GM18909 (cell line): ENCODE results near the gene CALHM4.
"Not testable (repeated sequence)": the region's sequence is repeated elsewhere in the genome, so short reads cannot be mapped to it uniquely, and the experiment has no call there.

Source experiments
- ATAC-seq: cut with Tn5 transposase; IDR thresholded peaks from one replicate; pipeline ENCODE4 v1.9.1; 2021; ENCODE audit warnings: mild to moderate bottlenecking; ENCODE audit not compliant: unreplicated experiment, poor library complexity

CALHM4 gene

DNA sequence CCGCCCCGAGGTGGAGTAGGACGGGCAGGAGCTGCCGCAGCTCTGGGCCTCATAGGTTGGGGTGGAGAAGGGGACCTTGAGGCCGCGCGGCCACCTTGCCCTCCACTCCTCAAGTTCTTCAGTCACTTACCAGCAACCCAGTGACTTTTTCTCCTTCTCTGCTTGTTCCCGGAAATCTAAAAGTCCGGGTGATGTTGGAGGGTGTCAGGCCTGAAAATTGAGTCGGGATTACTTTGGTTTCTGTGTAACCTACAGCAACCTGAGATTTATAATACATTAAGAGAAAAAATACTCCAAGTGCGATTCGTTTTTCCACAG is 18.1 kb downstream of the CALHM4 start:
- no peak for ATAC-seq

GRCh38 chr6:116572162-116572561 is 18.6 kb downstream of the CALHM4 start:
- no peak for ATAC-seq

- no peak for ATAC-seq
Observed at GRCh38 chr6:116575227-116575626, 21.7 kb downstream of the CALHM4 start.

DNA sequence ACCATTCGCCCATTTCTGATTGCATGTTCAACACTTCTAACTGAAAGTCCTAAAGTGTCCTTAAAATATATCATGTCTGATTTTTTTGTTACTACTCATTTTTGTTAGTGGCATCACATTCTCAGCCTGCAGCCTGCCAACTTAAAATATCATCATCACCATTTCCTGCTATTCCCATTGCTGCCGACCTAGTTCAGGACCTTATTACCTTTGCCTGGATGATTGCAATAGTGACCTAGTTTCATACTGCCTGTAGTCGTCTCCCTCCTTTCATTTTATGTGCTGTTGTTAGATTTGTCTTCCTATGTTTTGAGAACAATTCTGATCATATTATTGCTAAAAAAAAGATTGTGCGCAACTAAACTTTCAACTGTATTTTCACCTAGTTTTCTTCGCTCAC is 23.9 kb downstream of the CALHM4 start:
- ATAC-seq: no peak

- no peak for ATAC-seq
Observed at GRCh38 chr6:116578335-116578734, 24.8 kb downstream of the CALHM4 start.

DNA sequence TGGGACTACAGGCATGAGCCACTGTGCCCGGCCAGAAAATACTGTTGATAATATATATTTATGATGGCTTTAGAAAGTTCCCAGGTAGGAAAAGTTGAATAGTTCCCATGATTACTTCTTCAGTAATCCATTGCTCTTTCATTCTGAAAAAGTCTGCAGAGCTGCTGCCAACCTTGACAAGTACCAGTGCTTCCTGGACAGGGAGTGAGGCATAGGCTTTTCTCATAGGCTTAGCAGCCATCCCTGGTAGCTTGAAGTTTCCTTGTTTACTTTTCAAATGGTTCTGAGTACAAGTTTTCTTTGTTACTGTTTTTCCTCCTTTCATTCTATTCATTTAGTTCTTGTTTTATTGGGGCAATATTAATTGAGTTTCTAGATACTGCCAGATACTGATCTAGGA is 25.6 kb downstream of the CALHM4 start:
- ATAC-seq: no peak

- no peak for ATAC-seq
Observed at GRCh38 chr6:116580198-116580597, 26.6 kb downstream of the CALHM4 start.

- ATAC-seq: no peak
Observed at GRCh38 chr6:116586276-116586675, 32.7 kb downstream of the CALHM4 start.

DNA sequence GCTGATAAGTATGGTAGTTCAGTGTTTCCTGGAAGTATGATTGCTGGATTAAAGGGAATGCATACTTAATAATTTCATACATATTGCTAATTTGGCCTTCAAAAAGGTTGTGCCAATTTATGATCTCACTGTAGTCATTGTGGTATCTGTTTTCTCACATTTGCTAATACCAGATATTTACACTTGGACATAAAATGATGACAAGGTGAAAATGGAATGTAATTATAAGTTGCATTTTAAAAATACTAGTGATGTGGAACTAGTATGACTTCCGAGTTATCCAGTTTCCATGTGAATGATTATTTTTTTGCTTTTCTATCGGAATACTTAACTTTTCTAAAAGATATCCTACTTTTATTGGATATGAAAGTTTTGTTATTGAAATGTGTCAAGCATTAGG is 33.2 kb downstream of the CALHM4 start:
- ATAC-seq: no peak

DNA sequence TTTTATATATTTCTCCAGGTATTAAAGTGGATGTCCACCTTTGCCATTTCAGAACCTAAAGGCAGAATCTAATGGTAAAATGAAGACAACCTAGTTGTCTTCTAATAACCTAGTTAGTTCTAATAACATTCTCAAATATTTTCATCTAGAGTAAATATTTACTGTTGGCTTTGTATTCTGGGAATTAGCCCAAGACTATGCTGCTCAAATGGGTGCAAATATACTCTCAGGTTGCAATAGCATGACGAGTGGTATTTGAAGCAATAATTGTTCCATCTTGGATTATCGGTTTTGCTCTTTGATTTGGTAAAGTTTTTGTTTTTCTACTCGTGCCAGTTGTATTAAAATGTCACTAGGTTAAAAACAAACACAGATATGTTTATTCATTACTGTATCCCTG is 41.7 kb downstream of the CALHM4 start:
- ATAC-seq: no peak

DNA sequence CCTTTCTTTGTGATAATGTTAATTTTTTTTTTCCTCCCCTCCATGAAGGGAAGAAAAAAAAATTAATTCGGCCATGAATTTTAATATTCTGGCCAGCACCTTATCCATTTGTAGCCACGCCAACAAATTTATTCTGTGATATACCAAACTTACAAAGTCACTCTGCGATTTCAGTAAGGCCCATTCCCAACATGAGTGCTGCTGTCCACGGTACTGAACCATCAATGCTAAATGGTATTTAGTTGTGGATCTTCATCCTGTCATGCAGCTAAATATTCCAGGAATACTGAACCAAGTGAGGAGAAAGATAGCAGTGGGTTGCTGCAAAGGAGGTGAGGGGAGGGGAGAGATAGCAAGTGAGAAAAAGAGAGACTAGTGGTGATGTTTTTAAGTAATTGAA is 43.3 kb downstream of the CALHM4 start:
- no peak for ATAC-seq

GRCh38 chr6:116603916-116604315 is 50.4 kb downstream of the CALHM4 start:
- not testable (repeated sequence) for ATAC-seq

DNA sequence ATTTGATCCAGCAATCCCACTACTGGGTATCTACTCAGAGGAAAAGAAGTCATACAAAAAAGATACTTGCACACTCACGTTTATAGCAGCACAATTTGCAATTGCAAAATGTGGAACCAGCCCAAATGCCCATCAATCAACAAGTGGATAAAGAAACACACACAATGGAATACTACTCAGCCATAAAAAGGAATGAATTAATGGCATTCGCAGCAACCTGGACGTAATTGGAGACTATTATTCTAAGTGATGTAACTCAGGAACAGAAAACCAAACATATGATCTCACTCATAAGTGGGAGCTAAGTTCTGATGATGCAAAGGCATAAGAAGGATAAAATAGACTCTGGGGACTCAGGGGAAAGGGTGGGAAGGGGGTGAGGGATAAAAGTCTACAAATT is 51.3 kb downstream of the CALHM4 start:
- not testable (repeated sequence) for ATAC-seq

- no peak for ATAC-seq
Observed at GRCh38 chr6:116605935-116606334, 52.4 kb downstream of the CALHM4 start.
